SK-N-SH (cell line): ENCODE data around the gene PKDCC. TPM values are rescaled to one million over a fixed set of nuclear protein-coding genes. Genes with fewer than 3 reads are reported as not detected.

ENCODE experiments used
- CTCF ChIA-PET: fragments of 300-600, 350-600 bp; formaldehyde crosslinking; extraction: SDS; loops from one replicate; lab custom pipeline; 2021; lab: Yijun Ruan, JAX
- POLR2A ChIA-PET: fragments of 350-600 bp; sonication (Branson Sonifier 250); formaldehyde crosslinking; extraction: SDS; loops from one replicate; lab custom pipeline; 2020; ENCODE audit warnings: antibody characterized with exemption, inconsistent platforms; lab: Yijun Ruan, JAX
- DNase-seq: peaks from one replicate; pipeline ENCODE4 v3.0.0; 2012
- H2AFZ ChIP-seq: fragments of 200-600 bp; sonication (generic); 2 replicates; pipeline ENCODE4 v1.8.1; 2016; ENCODE audit warnings: antibody characterized with exemption, mild to moderate bottlenecking, low read depth
- H3F3A ChIP-seq: fragments of 200-600 bp; sonication (generic); replicated peaks from 2 replicates; pipeline ENCODE3; 2016; ENCODE audit warnings: antibody characterized with exemption, mild to moderate bottlenecking; ENCODE audit not compliant: insufficient read depth
- H3K27ac ChIP-seq, 2 experiments: fragments of 200-500 bp in 1 of 2; fragments of 200-600 bp in 1 of 2; sonication (Bioruptor generic) in 1 of 2; sonication (generic), shearing (Covaris generic) in 1 of 2; 2 replicates each; pipeline versions ENCODE4 v1.5.1 to v1.6.1; 2014 to 2016; ENCODE audit warnings: low read depth in 2 of 2, inconsistent platforms in 1 of 2, low read length in 1 of 2, mild to moderate bottlenecking in 1 of 2, mixed read lengths in 1 of 2
- H3K27me3 ChIP-seq: fragments of 200-600 bp; sonication (generic), shearing (Covaris generic); 2 replicates; pipeline ENCODE4 v1.6.1; 2016; ENCODE audit warnings: mixed run types; ENCODE audit not compliant: insufficient read depth
- H3K36me3 ChIP-seq, 2 experiments: fragments of 200-500 bp in 1 of 2; fragments of 200-600 bp in 1 of 2; sonication (Bioruptor generic) in 1 of 2; sonication (generic) in 1 of 2; replicated peaks in 1 of 2; 2 replicates each; pipeline versions ENCODE3 to v1.5.1; 2014 to 2016; ENCODE audit warnings: low read length in 1 of 2, mild to moderate bottlenecking in 1 of 2; ENCODE audit not compliant: insufficient read depth in 2 of 2, control insufficient read depth in 1 of 2
- H3K4me1 ChIP-seq, 2 experiments: fragments of 200-500 bp in 1 of 2; fragments of 200-600 bp in 1 of 2; sonication (Bioruptor generic) in 1 of 2; sonication (generic), shearing (Covaris generic) in 1 of 2; 2 replicates each; pipeline versions ENCODE4 v1.5.1 to v1.6.1; 2014 to 2016; ENCODE audit warnings: low read depth in 1 of 2, low read length in 1 of 2, mixed run types in 1 of 2; ENCODE audit not compliant: insufficient read depth in 2 of 2, control insufficient read depth in 1 of 2
- H3K4me2 ChIP-seq: fragments of 200-600 bp; sonication (generic), shearing (Covaris generic); 2 replicates; pipeline ENCODE4 v1.6.1; 2017; ENCODE audit warnings: mixed run types
- H3K4me3 ChIP-seq, 2 experiments: fragments of 200-500 bp in 1 of 2; fragments of 200-600 bp in 1 of 2; sonication (Bioruptor generic) in 1 of 2; sonication (generic), shearing (Covaris generic) in 1 of 2; 2 replicates each; pipeline versions ENCODE4 v1.5.1 to v1.8.1; 2014 to 2016; ENCODE audit warnings: low read depth in 2 of 2, inconsistent platforms in 1 of 2, low read length in 1 of 2, mild to moderate bottlenecking in 1 of 2, mixed read lengths in 1 of 2, moderate library complexity in 1 of 2
- H3K79me2 ChIP-seq: fragments of 200-600 bp; sonication (generic); 2 replicates; pipeline ENCODE4 v1.8.1; 2017; ENCODE audit warnings: mild to moderate bottlenecking; ENCODE audit not compliant: insufficient read depth
- H3K9ac ChIP-seq: fragments of 200-600 bp; sonication (generic); 2 replicates; pipeline ENCODE4 v1.6.1; 2017; ENCODE audit warnings: mixed run types
- H3K9me2 ChIP-seq: fragments of 200-600 bp; sonication (generic); 2 replicates; pipeline ENCODE4 v1.6.1; 2017; ENCODE audit warnings: mixed run types
- H3K9me3 ChIP-seq: fragments of 200-600 bp; sonication (generic); 2 replicates; pipeline ENCODE4 v1.6.1; 2017; ENCODE audit warnings: mixed run types, mild to moderate bottlenecking, moderate library complexity
- H4K20me1 ChIP-seq: fragments of 200-600 bp; sonication (generic); 2 replicates; pipeline ENCODE4 v1.6.1; 2017; ENCODE audit warnings: mild to moderate bottlenecking, mixed run types; ENCODE audit not compliant: insufficient read depth
- CHD2 ChIP-seq: fragments of 150-350 bp; IDR thresholded peaks from 2 replicates; pipeline ENCODE4 v1.6.1; 2018; ENCODE audit warnings: low read length; ENCODE audit not compliant: partially characterized antibody
- FOXM1 ChIP-seq: IDR thresholded peaks from 2 replicates; pipeline ENCODE4 v1.4.0; 2012; ENCODE audit warnings: low read depth, mild to moderate bottlenecking
- GABPA ChIP-seq: IDR thresholded peaks from 2 replicates; pipeline ENCODE4 v1.4.0; 2012; ENCODE audit warnings: low read depth, mild to moderate bottlenecking
- GATA2 ChIP-seq: sonication (generic); formaldehyde crosslinking; IDR thresholded peaks from 2 replicates; pipeline ENCODE4 v1.5.0; 2020; ENCODE audit warnings: mild to moderate bottlenecking, missing genetic modification reagents
- MXI1 ChIP-seq: IDR thresholded peaks from 2 replicates; pipeline ENCODE4 v1.6.1; 2012; ENCODE audit warnings: mild to moderate bottlenecking, low read depth, low read length, improper control_type of control experiment
- POLR2AphosphoS5 ChIP-seq: IDR thresholded peaks from 2 replicates; pipeline ENCODE4 v1.6.1; 2012; ENCODE audit warnings: low read depth, low read length
- RFX5 ChIP-seq: IDR thresholded peaks from 2 replicates; pipeline ENCODE4 v1.6.1; 2012; ENCODE audit warnings: mild to moderate bottlenecking, improper control_type of control experiment, low read length
- TEAD4 ChIP-seq: IDR thresholded peaks from 2 replicates; pipeline ENCODE4 v1.4.0; 2012; ENCODE audit warnings: mild to moderate bottlenecking, borderline replicate concordance; ENCODE audit not compliant: insufficient read depth
- YY1 ChIP-seq: IDR thresholded peaks from 2 replicates; pipeline ENCODE4 v1.4.0; 2012; ENCODE audit warnings: low read depth, mild to moderate bottlenecking
- WGBS: methylation state at CpG from one replicate; pipeline ENCODE4 v1.1.6; 2017; ENCODE audit warnings: low lambda C conversion rate; 5-methylcytosine and 5-hydroxymethylcytosine counted together
- polyA plus RNA-seq, 3 experiments: library from polyadenylated mRNA; depleted of rRNA; stranded (reverse); fragments of >200 nt; gene quantifications; 2 replicates each; pipeline ENCODE4 v1.2.3, GENCODE V29; 2012
- TF ChIP-seq, protein P1 (sequence below): IDR thresholded peaks from 2 replicates; pipeline ENCODE4 v1.4.0; 2012; ENCODE audit warnings: low read depth
- TF ChIP-seq, protein P2 (sequence below): IDR thresholded peaks from 2 replicates; pipeline ENCODE4 v1.6.1; 2012; ENCODE audit warnings: mild to moderate bottlenecking, low read depth, low read length, moderate library complexity
- TF ChIP-seq, protein P3 (sequence below): fragments of 200-600 bp; sonication (generic); IDR thresholded peaks from 2 replicates; pipeline ENCODE4 v1.6.1; 2017; ENCODE audit warnings: antibody characterized with exemption, mild to moderate bottlenecking, moderate library complexity

PKDCC gene
- polyA plus RNA-seq, 1 of the 3 experiments (the other 2 are of a cell fraction), result 16.0 TPM

DNA sequence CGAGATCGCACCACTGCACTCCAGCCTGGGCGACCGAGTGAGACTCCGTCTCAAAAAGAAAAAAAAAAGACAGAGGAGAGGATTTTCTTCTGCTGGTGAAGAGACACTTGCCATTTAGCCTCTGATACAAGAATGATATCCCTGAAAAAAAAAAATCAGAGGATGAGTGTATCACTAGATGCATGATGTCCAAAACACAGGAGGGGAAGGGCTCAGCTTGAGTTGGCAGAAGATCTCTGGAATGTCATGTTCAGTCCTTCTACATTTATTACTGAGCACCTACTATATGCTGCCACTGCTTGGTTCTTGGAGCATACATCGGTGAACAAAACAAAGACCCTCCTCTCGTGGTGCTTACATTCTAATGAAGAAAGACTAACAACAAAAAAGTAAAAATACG, 10.9 kb upstream of the PKDCC start:
- 82% methylated on average over 8 of the region's 8 CpGs for WGBS
- no peaks in the 10 kb centered on the region for H3K9me3 ChIP-seq
- H4K20me1 ChIP-seq, result no peaks in the 10 kb centered on the region
- DNase-seq, result no peak
- H3K27me3 ChIP-seq, result 0 out of 2 replicates have a peak, but pooled peaks cover 7% of the 10 kb centered on the region
- no peak overlapping the region for H3K4me2 ChIP-seq
- TF ChIP-seq GATA2 (CRISPR knock-in tag) (no peak), CHD2 (no peak), POLR2AphosphoS5 (no peak), YY1 (no peak), FOXM1 (no peak), MXI1 (no peak), RFX5 (no peak), TEAD4 (no peak), GABPA (no peak)
- TF ChIP-seq, protein P1, sequence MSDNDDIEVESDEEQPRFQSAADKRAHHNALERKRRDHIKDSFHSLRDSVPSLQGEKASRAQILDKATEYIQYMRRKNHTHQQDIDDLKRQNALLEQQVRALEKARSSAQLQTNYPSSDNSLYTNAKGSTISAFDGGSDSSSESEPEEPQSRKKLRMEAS, result no peak
- TF ChIP-seq, protein P2, sequence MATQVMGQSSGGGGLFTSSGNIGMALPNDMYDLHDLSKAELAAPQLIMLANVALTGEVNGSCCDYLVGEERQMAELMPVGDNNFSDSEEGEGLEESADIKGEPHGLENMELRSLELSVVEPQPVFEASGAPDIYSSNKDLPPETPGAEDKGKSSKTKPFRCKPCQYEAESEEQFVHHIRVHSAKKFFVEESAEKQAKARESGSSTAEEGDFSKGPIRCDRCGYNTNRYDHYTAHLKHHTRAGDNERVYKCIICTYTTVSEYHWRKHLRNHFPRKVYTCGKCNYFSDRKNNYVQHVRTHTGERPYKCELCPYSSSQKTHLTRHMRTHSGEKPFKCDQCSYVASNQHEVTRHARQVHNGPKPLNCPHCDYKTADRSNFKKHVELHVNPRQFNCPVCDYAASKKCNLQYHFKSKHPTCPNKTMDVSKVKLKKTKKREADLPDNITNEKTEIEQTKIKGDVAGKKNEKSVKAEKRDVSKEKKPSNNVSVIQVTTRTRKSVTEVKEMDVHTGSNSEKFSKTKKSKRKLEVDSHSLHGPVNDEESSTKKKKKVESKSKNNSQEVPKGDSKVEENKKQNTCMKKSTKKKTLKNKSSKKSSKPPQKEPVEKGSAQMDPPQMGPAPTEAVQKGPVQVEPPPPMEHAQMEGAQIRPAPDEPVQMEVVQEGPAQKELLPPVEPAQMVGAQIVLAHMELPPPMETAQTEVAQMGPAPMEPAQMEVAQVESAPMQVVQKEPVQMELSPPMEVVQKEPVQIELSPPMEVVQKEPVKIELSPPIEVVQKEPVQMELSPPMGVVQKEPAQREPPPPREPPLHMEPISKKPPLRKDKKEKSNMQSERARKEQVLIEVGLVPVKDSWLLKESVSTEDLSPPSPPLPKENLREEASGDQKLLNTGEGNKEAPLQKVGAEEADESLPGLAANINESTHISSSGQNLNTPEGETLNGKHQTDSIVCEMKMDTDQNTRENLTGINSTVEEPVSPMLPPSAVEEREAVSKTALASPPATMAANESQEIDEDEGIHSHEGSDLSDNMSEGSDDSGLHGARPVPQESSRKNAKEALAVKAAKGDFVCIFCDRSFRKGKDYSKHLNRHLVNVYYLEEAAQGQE, result no peak
- TF ChIP-seq, protein P3, sequence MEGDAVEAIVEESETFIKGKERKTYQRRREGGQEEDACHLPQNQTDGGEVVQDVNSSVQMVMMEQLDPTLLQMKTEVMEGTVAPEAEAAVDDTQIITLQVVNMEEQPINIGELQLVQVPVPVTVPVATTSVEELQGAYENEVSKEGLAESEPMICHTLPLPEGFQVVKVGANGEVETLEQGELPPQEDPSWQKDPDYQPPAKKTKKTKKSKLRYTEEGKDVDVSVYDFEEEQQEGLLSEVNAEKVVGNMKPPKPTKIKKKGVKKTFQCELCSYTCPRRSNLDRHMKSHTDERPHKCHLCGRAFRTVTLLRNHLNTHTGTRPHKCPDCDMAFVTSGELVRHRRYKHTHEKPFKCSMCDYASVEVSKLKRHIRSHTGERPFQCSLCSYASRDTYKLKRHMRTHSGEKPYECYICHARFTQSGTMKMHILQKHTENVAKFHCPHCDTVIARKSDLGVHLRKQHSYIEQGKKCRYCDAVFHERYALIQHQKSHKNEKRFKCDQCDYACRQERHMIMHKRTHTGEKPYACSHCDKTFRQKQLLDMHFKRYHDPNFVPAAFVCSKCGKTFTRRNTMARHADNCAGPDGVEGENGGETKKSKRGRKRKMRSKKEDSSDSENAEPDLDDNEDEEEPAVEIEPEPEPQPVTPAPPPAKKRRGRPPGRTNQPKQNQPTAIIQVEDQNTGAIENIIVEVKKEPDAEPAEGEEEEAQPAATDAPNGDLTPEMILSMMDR, result no peak
- H3K4me3 ChIP-seq, result no peak overlapping the region
- peaks cover 0 to 6% of the 10 kb centered on the region in 2 experiments; a peak in 1 of 4 replicates for H3K4me1 ChIP-seq
- no peaks in the 10 kb centered on the region for H3F3A ChIP-seq
- no peaks in the 10 kb centered on the region for H3K79me2 ChIP-seq
- POLR2A ChIA-PET, result interaction anchor here (1.1 kb wide), 1 partner anchor 9 kb away, joined by 5 read pairs; no protein-coding TSS in a partner anchor
- no peak overlapping the region for H2AFZ ChIP-seq
- H3K27ac ChIP-seq, result no peak overlapping the region
- H3K9me2 ChIP-seq, result no peaks in the 10 kb centered on the region
- no peak overlapping the region for H3K9ac ChIP-seq
- CTCF ChIA-PET, result interaction anchor here (0.8 to 2.4 kb wide), 3 partner anchors 8 to 167 kb away, joined by 4 to 9 read pairs (median 4); no protein-coding TSS in a partner anchor
- no peaks in the 10 kb centered on the region for H3K36me3 ChIP-seq
